Measurements from ENCODE around the gene IL17RD.

Gene IL17RD

DNA sequence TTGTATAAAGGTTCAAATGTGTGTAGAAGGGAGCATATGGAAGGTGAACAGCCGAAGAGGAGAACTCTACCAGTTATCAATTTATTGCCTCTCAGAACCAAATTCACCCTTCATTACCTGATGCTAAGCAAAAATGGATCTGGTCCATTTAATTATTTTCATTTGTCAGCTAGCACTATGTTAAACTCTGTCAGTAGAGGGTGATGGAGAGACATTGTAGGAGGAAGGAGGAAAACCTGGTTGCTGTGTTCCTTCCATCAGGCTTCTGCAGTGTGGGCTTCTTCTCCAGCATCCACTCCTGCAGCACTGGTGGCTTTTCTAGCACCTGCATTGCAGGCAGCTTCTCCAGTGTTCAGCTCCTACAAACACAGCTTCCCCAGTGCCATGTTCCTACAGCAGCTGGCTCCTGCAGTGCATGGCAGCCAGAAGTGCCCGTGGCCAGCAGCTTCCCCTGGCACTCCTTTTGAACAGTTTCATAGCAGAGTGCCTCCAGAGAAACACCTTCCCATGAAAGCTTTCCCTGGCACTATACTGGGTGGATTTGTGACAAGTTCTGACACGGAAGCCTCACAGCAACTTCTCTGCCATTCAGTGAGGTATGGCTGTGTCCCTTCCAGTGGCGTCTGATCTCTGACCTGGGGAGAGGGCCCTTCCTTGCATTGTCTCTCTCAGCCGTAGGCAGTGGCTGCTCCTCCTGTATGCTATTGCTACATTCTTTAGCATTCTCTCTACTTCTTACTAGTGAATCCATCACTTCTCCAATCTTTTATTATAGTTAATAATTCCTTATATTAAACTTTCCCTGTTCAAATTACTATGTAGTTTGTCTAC is 14.6 kb upstream of the IL17RD start:
- H3F3A ChIP-seq (ENCODE audit: control insufficient read depth, insufficient read depth): no peaks in the 10 kb centered on the region
- H3K36me3 ChIP-seq (ENCODE audit: control insufficient read depth, low read length): no peaks in the 10 kb centered on the region
- no peaks in the 10 kb centered on the region for H3K9me2 ChIP-seq (replicated peaks; ENCODE audit: control insufficient read depth, low read length)
- H3K27me3 ChIP-seq (ENCODE audit: control insufficient read depth, low read length): peaks cover 4% of the 10 kb centered on the region
- no peaks in the 10 kb centered on the region for H3K79me2 ChIP-seq (ENCODE audit: control insufficient read depth, low read length)
- H3K4me3 ChIP-seq (ENCODE audit: low read length): no peak overlapping the region
- no peaks in the 10 kb centered on the region for H3K4me1 ChIP-seq (ENCODE audit: control insufficient read depth, low read length)
- no peaks in the 10 kb centered on the region for H3K9me3 ChIP-seq (ENCODE audit: control insufficient read depth, insufficient read depth, low read length)
- no peak for TF ChIP-seq EZH2phosphoT487 (IDR thresholded peaks at IDR 0.05; ENCODE audit: borderline replicate concordance, low read length)
- TF ChIP-seq, protein P1, sequence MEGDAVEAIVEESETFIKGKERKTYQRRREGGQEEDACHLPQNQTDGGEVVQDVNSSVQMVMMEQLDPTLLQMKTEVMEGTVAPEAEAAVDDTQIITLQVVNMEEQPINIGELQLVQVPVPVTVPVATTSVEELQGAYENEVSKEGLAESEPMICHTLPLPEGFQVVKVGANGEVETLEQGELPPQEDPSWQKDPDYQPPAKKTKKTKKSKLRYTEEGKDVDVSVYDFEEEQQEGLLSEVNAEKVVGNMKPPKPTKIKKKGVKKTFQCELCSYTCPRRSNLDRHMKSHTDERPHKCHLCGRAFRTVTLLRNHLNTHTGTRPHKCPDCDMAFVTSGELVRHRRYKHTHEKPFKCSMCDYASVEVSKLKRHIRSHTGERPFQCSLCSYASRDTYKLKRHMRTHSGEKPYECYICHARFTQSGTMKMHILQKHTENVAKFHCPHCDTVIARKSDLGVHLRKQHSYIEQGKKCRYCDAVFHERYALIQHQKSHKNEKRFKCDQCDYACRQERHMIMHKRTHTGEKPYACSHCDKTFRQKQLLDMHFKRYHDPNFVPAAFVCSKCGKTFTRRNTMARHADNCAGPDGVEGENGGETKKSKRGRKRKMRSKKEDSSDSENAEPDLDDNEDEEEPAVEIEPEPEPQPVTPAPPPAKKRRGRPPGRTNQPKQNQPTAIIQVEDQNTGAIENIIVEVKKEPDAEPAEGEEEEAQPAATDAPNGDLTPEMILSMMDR (IDR thresholded peaks at IDR 0.05; ENCODE audit: low read depth, low read length, poor library complexity, severe bottlenecking): peak; percentile 50
- no peak overlapping the region for H3K4me2 ChIP-seq (ENCODE audit: low read length)
- H4K20me1 ChIP-seq (ENCODE audit: control insufficient read depth, insufficient read depth, low read depth, low read length): no peaks in the 10 kb centered on the region
- H3K27ac ChIP-seq (ENCODE audit: low read depth, low read length): no peak overlapping the region

DNA sequence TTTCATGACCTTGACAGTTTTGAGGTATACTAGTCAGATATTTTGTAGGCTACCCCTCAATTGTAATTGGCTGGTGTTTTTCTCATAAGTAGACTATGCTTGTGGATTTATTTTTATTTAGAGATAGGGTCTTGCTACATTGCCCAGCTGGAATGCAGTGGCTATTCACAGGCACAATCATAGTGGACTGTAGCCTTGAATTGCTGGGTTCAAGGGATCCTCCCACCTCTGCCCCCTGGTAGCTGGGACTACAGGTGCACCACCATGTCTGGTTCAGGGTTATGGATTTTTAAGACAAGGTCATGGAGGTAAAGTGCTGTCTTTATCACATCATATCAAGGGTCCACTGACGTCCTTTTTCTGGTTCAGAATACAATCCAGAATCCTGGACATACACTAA is 10.9 kb upstream of the IL17RD start:
- no peaks in the 10 kb centered on the region for H3K79me2 ChIP-seq (ENCODE audit: control insufficient read depth, low read length)
- H3K27ac ChIP-seq (ENCODE audit: low read depth, low read length): no peak overlapping the region
- no peaks in the 10 kb centered on the region for H3K4me1 ChIP-seq (ENCODE audit: control insufficient read depth, low read length)
- no peaks in the 10 kb centered on the region for H3K9me3 ChIP-seq (ENCODE audit: control insufficient read depth, insufficient read depth, low read length)
- H3K4me3 ChIP-seq (ENCODE audit: low read length): no peak overlapping the region
- no peak overlapping the region for H3K4me2 ChIP-seq (ENCODE audit: low read length)
- H3K9me2 ChIP-seq (replicated peaks; ENCODE audit: control insufficient read depth, low read length): no peaks in the 10 kb centered on the region
- H3K36me3 ChIP-seq (ENCODE audit: control insufficient read depth, low read length): no peaks in the 10 kb centered on the region
- H4K20me1 ChIP-seq (ENCODE audit: control insufficient read depth, insufficient read depth, low read depth, low read length): no peaks in the 10 kb centered on the region
- no peaks in the 10 kb centered on the region for H3F3A ChIP-seq (ENCODE audit: control insufficient read depth, insufficient read depth)
- peaks cover 12% of the 10 kb centered on the region for H3K27me3 ChIP-seq (ENCODE audit: control insufficient read depth, low read length)
- TF ChIP-seq, protein P1 (IDR thresholded peaks at IDR 0.05; ENCODE audit: low read depth, low read length, poor library complexity, severe bottlenecking): no peak
- TF ChIP-seq EZH2phosphoT487 (IDR thresholded peaks at IDR 0.05; ENCODE audit: borderline replicate concordance, low read length): no peak

GRCh38 chr3:57173687-57174086 is 8.5 kb upstream of the IL17RD start:
- no peak overlapping the region for H3K4me3 ChIP-seq (ENCODE audit: low read length)
- H3K9me3 ChIP-seq (ENCODE audit: control insufficient read depth, insufficient read depth, low read length): no peaks in the 10 kb centered on the region
- peaks cover 27% of the 10 kb centered on the region for H3K27me3 ChIP-seq (ENCODE audit: control insufficient read depth, low read length)
- TF ChIP-seq EZH2phosphoT487 (IDR thresholded peaks at IDR 0.05; ENCODE audit: borderline replicate concordance, low read length): no peak
- TF ChIP-seq, protein P1 (IDR thresholded peaks at IDR 0.05; ENCODE audit: low read depth, low read length, poor library complexity, severe bottlenecking): no peak
- H3K9me2 ChIP-seq (replicated peaks; ENCODE audit: control insufficient read depth, low read length): no peaks in the 10 kb centered on the region
- no peaks in the 10 kb centered on the region for H3F3A ChIP-seq (ENCODE audit: control insufficient read depth, insufficient read depth)
- no peaks in the 10 kb centered on the region for H3K79me2 ChIP-seq (ENCODE audit: control insufficient read depth, low read length)
- H3K27ac ChIP-seq (ENCODE audit: low read depth, low read length): no peak overlapping the region
- H4K20me1 ChIP-seq (ENCODE audit: control insufficient read depth, insufficient read depth, low read depth, low read length): no peaks in the 10 kb centered on the region
- peaks cover 15% of the 10 kb centered on the region for H3K4me1 ChIP-seq (ENCODE audit: control insufficient read depth, low read length)
- H3K4me2 ChIP-seq (ENCODE audit: low read length): no peak overlapping the region
- no peaks in the 10 kb centered on the region for H3K36me3 ChIP-seq (ENCODE audit: control insufficient read depth, low read length)
